ENCODE measurements around the gene UFM1.
"Not testable (repeated sequence)": the region's sequence is repeated elsewhere in the genome, so short reads cannot be mapped to it uniquely, and the experiment has no call there.

UFM1 gene

GRCh38 chr13:38349390-38350113 lies at the start of gene UFM1:
UFM1 (plus strand) TSS chr13:38349851; CDS start chr13:38349920, 69 bp downstream.
- peak; percentile 91 for DNase-seq

GRCh38 chr13:38301236-38301635 lies 48.4 kb upstream of the UFM1 start:
- DNase-seq = no peak

DNA sequence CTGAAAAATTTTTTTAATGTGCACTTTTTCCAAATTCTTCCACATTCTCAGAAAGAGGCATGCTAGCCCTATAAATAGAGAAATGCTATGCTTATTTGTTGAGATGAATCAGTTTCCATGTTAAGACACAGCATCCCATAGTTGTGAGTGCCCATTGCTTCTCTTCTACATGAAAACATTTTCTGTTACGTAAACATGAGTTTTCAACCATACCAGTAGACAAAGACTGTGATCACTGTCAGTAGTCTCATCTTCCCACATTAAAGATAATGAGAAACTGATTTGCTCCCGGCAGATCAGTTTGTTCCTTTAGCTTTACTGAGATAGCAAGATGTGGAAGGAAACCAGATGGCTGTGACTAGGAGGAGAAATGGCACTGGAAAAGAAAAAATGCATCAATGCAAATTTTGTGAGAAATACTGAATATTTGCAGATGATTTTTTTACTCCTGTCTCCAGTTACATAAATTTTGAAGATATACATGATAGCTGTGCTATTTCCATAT lies 45.8 kb upstream of the UFM1 start:
- no peak for DNase-seq

DNA sequence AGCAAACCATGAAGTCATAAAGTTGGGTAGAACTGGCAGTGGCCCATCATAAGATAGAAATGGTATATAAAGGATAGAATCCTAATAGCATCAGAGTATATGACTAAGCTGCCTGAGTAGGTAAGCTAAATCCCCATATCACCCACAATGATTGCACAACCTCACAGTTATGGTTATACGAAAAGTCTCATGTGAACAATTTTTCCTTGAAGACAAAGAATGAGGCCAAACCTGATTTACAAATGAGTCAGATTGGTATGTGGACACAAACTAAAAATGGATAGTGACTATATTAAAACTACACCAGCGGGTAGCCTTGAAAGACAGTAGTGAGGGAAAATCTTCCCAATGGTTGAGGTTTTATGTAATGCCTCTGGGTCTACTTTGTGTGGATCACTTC lies 40.9 kb upstream of the UFM1 start:
- no peak for DNase-seq

DNA sequence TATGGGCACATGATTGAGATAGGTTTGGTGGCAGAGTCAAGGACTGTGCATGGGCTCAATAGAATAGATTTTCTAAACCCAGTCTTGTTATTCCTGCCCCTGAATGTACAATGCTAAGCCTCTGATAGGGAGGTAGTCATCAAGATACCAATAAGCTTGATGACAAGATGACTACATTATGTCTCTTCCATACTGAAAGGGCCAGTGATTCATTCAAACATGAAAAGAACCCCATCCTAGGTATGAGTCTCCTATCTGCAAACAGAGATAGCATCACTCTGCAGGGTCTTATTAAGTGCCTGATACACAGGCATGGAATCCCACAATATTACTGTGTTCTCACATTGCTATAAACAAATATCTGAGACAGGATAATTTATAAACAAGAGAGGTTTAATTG lies 40.3 kb upstream of the UFM1 start:
- no peak for DNase-seq

DNA sequence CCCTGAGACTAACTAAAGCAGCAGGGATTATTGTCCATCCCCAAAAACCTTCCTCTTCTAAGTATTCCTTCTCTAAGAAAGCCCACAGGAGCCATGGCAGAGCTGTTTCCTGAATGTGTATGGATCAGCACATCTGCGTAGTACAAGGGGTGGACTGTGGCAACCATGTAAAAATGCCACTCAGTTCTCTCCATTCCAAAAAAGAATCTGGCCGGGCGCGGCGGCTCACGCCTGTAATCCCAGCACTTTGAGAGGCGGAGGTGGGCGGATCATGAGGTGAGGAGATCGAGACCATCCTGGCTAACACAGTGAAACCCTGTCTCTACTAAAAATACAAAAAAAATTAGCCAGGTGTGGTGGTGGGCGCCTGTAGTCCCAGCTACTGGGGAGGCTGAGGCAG lies 38.5 kb upstream of the UFM1 start:
- DNase-seq = not testable (repeated sequence)

DNA sequence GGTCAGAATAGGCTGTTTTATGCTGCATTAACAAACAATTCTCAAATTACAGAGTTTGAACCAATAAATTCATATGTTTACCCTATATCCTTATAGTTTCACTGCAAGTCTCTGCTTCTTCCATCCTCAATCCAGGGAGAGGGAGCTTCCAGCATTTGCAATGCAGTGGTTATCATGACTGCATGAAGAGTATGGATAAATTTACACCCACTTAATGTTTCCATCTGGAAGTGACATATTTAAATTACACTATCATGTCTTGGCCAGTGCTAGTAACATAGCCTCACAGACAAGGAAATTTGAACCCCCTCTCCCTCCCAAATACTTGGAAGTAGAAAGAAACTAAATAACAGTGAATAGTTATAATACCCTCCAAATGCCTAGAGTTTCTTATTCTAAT lies 33.5 kb upstream of the UFM1 start:
- no peak for DNase-seq

DNA sequence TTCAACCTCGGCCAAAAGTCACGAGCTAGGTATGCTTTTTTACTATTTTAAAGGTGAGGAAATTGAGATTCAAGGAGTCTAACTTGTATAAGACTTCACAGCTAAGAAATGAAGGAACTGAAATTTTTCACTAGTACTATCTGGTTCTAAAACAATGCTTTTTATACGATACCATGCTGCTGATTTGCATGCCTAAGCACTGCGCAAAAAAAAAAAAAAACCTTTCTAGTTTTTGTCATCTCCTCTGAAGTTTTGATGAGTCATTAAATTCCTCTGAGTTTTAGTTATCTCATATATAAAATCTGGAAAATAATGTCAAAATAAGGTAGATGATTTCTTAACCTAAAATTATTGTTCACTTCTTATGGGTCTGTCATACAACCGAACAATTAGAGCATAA lies 28.0 kb upstream of the UFM1 start:
- no peak for DNase-seq

GRCh38 chr13:38325426-38325825 lies 24.2 kb upstream of the UFM1 start:
- no peak for DNase-seq

- no peak for DNase-seq
These were observed 21.0 kb upstream of the UFM1 start for GRCh38 chr13:38328699-38329098.

GRCh38 chr13:38334845-38335244 lies 14.8 kb upstream of the UFM1 start:
- no peak for DNase-seq

- no peak for DNase-seq
These were observed 11.6 kb upstream of the UFM1 start for GRCh38 chr13:38338089-38338488.

- no peak for DNase-seq
These were observed 9.0 kb upstream of the UFM1 start for GRCh38 chr13:38340624-38341023.

DNA sequence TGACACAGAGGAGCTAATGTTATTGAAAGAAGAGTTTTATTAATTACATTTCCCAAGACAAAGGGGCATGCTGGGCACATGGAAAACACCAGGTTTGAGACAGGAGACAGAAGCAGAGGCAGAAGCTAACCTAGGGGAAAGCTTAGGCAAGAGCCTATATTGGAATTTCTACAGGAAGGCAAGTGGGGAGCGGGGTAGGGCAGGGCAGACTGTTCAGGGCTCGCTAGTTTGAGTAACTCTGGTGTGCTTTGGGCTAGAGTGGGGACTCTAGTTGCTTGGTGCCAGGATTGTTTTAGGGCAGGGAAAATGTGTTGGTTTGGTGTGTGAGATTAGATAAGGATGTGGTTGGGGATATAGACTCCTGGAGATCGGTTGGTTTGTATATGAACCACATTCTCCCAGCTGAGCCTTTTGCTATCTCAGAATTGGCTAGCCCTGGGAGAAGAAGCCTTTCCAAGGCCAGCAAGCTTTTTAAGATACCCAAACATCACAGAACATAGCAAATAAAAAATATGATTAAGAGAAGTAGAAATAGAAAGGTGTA lies 8.4 kb upstream of the UFM1 start:
- no peak for DNase-seq

- DNase-seq = no peak
These were observed 2.9 kb upstream of the UFM1 start for GRCh38 chr13:38346764-38347163.

DNA sequence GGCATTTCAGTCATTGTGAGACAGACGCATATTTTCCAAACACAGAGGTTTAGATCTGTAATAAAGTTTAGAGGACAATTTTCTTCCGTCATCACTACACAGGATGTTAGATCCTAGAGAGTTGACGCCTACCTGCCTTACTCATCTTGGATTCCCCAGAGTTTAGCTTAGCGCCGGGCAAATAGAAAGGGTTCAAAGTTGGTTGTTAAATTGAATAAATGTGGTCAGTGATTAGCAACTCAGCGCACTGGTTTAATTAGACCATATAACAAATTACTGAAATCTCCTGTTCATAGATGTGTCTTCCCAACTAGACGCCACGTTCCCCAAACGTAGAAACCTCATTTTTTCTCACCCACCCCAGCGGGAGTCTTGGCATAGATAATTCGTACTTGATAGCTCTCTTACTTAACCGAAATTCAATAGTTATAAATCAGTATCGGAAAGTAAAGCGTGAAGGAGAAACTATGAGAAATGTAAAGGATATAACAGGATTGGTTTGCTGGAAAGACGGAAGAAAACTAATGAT lies 726 bp upstream of the UFM1 start:
- peak; percentile 40 for DNase-seq

GRCh38 chr13:38350114-38350617 lies 515 bp downstream of the UFM1 start:
- peak; percentile 72 for DNase-seq

GRCh38 chr13:38355595-38356119 lies 6.0 kb downstream of the UFM1 start:
- DNase-seq = no peak

DNA sequence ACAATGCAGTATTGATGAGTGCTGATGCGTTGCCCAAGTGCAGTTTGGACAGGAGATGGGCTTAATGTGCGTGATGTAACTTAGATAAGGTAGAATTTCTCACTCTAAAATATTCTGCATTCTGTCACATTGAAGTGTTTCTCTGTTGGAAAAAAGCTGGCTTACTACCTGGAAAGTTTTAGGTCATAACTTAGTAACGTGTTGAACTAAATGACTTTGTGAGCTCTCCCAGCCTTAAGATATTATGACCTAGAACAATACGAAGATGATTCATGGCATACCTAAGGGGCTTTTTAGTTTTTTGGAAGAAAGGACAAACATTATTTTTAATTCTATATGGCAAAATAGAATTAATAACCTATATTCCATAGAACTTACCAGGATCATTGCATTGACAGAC lies 9.0 kb downstream of the UFM1 start:
- no peak for DNase-seq

- DNase-seq = no peak
These were observed 12.1 kb downstream of the UFM1 start for GRCh38 chr13:38361542-38362262.

- DNase-seq = no peak
These were observed 13.6 kb downstream of the UFM1 start for GRCh38 chr13:38363219-38363618.

DNA sequence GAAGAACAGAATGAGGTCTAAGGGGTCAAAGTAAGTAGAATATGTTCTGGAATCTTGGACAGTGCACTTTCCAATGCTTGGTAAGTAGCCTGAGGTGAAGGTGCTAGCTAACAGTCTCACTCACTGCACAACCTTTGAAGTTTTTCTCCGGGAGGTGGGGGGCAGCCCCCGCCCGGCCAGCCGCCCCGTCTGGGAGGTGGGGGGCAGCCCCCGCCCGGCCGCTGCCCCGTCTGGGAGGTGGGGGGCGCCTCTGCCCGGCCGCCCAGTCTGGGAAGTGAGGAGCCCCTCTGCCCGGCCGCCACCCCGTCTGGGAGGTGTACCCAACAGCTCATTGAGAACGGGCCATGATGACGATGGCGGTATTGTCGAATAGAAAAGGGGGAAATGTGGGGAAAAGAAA lies 14.1 kb downstream of the UFM1 start:
- DNase-seq = not testable (repeated sequence)

- no peak for DNase-seq
These were observed 16.0 kb downstream of the UFM1 start for GRCh38 chr13:38365661-38366060.
